ENCODE data around the gene GGACT. TPM values are rescaled to one million over a fixed set of nuclear protein-coding genes. Genes with fewer than 3 reads are reported as not detected.
A peak's percentile ranks its signal among the peaks of the same experiment; 100 is the strongest.

GGACT gene
- total RNA-seq, 3 donors from 2014 or later, result 4.8 to 9.2 (median 7.8) TPM

DNA sequence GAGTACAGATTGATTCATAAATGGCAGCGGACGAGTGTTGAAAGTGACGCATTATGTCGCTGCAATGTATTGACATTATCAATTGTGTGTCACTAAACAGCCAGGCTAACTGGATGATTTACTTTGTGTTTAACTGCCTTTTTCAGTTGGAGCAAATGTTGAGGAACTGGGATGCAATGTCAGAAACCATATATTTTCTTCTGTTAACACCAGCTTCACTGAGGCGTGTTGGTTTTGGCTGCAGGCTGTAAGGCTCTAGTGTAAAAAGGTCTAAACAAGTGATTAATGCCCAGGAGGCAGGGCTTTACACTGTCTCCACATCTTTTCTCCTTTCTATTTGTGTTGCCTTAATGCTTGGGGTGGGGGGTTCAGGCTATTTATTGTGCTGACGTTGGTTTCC is 80.1 kb downstream of the GGACT start:
- intact Hi-C loops (cut with DNase I, micrococcal nuclease), result no loop called here
- ATAC-seq, result no peak
- TF ChIP-seq, protein P1, sequence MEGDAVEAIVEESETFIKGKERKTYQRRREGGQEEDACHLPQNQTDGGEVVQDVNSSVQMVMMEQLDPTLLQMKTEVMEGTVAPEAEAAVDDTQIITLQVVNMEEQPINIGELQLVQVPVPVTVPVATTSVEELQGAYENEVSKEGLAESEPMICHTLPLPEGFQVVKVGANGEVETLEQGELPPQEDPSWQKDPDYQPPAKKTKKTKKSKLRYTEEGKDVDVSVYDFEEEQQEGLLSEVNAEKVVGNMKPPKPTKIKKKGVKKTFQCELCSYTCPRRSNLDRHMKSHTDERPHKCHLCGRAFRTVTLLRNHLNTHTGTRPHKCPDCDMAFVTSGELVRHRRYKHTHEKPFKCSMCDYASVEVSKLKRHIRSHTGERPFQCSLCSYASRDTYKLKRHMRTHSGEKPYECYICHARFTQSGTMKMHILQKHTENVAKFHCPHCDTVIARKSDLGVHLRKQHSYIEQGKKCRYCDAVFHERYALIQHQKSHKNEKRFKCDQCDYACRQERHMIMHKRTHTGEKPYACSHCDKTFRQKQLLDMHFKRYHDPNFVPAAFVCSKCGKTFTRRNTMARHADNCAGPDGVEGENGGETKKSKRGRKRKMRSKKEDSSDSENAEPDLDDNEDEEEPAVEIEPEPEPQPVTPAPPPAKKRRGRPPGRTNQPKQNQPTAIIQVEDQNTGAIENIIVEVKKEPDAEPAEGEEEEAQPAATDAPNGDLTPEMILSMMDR (IDR thresholded peaks at IDR 0.05), result no peak
- DNase-seq, result no peak
- no peaks in the 10 kb centered on the region for H3K4me1 ChIP-seq (ENCODE audit: low read depth)
- H3K4me3 ChIP-seq, result no peak overlapping the region
- no peaks in the 10 kb centered on the region for H3K36me3 ChIP-seq (ENCODE audit: low read depth)
- no peaks in the 10 kb centered on the region for H3K9me3 ChIP-seq

DNA sequence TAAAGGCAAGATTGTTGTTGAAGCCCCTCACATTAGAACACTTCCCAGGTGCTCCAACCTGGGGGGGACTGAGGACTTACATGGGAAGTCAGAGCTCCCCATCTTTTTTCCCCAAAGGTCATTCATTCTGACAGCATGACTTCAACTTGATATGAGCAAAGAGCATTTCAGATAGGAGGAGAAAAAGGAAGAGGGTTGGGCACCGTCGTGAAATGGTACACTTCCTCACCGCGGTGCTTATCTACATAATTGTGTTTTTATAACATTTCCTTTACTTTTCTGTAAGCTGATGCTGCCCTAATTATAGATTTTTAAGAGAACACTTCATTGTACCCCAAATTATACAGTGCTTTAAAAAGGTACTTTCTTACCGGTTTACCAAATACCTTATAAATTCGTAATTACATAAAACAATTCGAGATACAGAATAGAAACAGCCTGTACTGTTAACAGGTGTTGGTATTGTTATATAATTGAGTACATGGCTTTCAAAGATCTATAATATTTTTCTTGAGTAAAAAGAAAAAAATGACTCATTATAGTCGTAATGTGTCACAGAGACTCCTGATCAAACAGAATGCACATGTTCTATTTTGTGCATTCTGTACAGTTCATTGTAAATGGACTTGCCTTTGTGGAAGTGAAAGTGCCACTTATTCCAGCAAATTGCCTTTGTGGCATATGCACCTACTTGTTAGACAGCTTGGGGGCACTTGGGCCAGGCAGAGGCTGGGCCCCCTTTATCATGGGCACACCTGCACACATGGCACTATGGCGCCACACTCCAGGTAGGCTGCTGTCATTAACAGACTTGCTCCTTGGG is 81.8 kb downstream of the GGACT start:
- TF ChIP-seq, protein P1 (IDR thresholded peaks at IDR 0.05), result no peak
- ATAC-seq (peak; percentile 63), DNase-seq (no peak)
- intact Hi-C loops (cut with DNase I, micrococcal nuclease), result no loop called here
- Histone ChIP-seq H3K4me1 (ENCODE audit: low read depth) (no peaks in the 10 kb centered on the region), H3K9me3 (no peaks in the 10 kb centered on the region), H3K36me3 (ENCODE audit: low read depth) (no peaks in the 10 kb centered on the region), H3K4me3 (no peak overlapping the region)

DNA sequence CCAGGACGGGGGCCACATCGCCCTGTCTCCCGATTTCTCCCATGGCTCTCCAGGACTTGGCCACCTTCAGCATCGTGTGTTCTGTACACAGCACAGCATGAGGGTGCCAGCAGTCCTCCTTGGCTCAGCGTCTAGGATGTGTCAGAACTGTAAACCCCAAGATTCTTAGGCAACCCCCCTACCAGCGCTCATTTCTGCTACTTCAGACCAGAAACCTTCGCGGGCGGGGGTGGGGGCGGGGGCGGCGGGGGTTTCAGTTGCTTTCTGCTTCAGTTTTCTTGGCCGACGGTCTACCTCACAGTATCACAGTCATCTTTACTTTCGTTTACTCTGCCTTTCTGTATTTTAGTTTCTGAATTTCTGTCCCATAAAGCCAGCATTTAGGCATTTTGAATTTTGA is 82.4 kb downstream of the GGACT start:
- Histone ChIP-seq H3K36me3 (ENCODE audit: low read depth) (no peaks in the 10 kb centered on the region), H3K4me1 (ENCODE audit: low read depth) (no peaks in the 10 kb centered on the region), H3K9me3 (no peaks in the 10 kb centered on the region), H3K4me3 (no peak overlapping the region)
- intact Hi-C loops (cut with DNase I, micrococcal nuclease), result no loop called here
- TF ChIP-seq, protein P1 (IDR thresholded peaks at IDR 0.05), result no peak
- ATAC-seq, result no peak
- no peak for DNase-seq

DNA sequence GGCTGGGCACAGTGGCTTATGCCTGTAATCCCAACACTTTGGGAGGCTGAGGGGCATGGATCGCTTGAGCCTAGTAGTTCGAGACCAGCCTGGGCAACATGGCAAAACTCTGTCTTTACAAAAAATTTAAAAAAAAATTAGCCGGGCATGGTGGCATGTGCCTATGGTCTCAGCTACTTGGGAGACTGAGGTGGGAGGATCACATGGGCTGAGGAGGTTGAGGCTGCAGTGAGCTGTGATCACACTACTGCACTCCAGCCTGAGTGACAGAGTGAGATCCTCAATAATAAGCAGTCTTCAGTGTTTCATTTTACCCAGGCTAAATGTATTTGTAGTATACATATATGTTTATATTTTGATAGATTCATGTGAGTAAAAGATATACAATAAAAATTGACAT is 85.0 kb downstream of the GGACT start:
- DNase-seq (no peak), ATAC-seq (no peak)
- Histone ChIP-seq H3K4me1 (ENCODE audit: low read depth) (no peaks in the 10 kb centered on the region), H3K4me3 (no peak overlapping the region), H3K9me3 (no peaks in the 10 kb centered on the region), H3K36me3 (ENCODE audit: low read depth) (no peaks in the 10 kb centered on the region)
- intact Hi-C loops (cut with DNase I, micrococcal nuclease), result no loop called here
- TF ChIP-seq, protein P1 (IDR thresholded peaks at IDR 0.05), result no peak

DNA sequence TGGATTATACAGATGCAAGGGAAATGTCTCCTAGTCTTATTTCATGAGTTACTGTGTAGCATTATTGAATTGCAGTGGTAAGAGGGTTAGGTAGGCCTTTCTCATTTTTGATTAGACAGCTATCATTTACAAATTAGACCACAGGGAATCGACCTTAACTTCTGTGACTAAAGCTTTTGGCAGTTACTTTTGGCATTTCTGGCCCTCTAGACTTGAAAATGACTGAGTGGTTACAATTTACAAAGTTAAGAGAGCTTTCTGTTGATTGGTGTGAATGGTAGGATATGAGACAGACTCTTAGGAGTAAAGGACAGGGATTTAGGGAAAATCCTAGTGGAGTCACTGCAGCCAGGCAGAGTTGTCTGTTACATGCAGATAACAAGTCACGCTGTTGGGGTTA is 86.1 kb downstream of the GGACT start:
- no peak for DNase-seq
- intact Hi-C loops (cut with DNase I, micrococcal nuclease), result no loop called here
- TF ChIP-seq, protein P1 (IDR thresholded peaks at IDR 0.05), result no peak
- Histone ChIP-seq H3K4me3 (no peak overlapping the region), H3K9me3 (no peaks in the 10 kb centered on the region), H3K4me1 (ENCODE audit: low read depth) (no peaks in the 10 kb centered on the region), H3K36me3 (ENCODE audit: low read depth) (no peaks in the 10 kb centered on the region)
- ATAC-seq, result no peak
